ENCODE measurements around the gene PDXDC1. TPM values are rescaled to one million over a fixed set of nuclear protein-coding genes. Genes with fewer than 3 reads are reported as not detected.

PDXDC1 gene
- total RNA-seq, 1 donor from 2014 or later: 123 TPM

DNA sequence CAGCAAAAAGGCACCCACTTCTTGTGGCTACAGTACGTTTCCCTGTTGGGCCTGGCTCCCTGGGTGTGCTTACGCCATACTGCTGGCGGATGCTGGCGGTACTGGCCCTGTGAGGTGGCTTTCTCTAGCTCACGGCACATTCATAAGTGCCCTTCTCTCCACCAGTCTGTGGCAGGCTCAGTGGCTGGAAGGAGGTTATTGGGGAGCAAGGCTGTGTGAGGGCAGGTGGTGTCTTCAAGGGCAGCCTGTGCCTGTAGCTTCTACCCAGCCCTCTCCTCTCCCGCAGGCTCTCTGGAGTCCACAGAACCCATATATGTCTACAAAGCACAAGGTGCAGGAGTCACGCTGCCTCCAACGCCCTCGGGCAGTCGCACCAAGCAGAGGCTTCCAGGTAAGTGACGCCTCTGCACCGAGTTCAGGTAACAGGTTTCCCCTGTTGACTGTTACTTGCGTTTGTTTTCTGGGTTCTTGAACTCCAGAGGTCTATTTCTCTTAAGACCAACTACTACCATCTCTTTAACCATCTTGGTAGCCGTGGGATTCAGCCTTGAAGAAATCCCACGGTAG is 60.4 kb downstream of the PDXDC1 start:
- H3K4me2 ChIP-seq (ENCODE audit: low read length): no peak overlapping the region
- H4K20me1 ChIP-seq (ENCODE audit: insufficient read depth, low read length): peaks cover 38% of the 10 kb centered on the region
- Mint-ChIP-seq H3K36me3 (ENCODE audit: low read depth, unreplicated experiment) (peaks cover 40% of the 10 kb centered on the region), H3K9me3 (ENCODE audit: unreplicated experiment) (no peaks in the 10 kb centered on the region), H3K27me3 (ENCODE audit: low read depth, unreplicated experiment) (no peaks in the 10 kb centered on the region), H3K27ac (ENCODE audit: unreplicated experiment) (no peak overlapping the region), H3K4me3 (ENCODE audit: unreplicated experiment) (no peak overlapping the region), H3K4me1 (ENCODE audit: low read depth, unreplicated experiment) (peaks cover 3% of the 10 kb centered on the region)
- DNase-seq (ENCODE audit: low read depth) (no peak), FAIRE-seq (no peak)
- no peak overlapping the region for H3K27ac ChIP-seq (ENCODE audit: low read depth, low read length)
- TF ChIP-seq EZH2 (IDR thresholded peaks at IDR 0.05; ENCODE audit: insufficient read depth, low read length) (no peak), CTCF (IDR thresholded peaks at IDR 0.05; ENCODE audit: insufficient read depth, low read depth, low read length) (no peak)
- H3K9ac ChIP-seq (ENCODE audit: low read length): no peak overlapping the region
- no peaks in the 10 kb centered on the region for H3K79me2 ChIP-seq (ENCODE audit: insufficient read depth, low read length)
- no peaks in the 10 kb centered on the region for H3K9me3 ChIP-seq (ENCODE audit: insufficient read depth, low read depth, low read length)
- H3K4me1 ChIP-seq (ENCODE audit: insufficient read depth, low read length): peaks cover 5% of the 10 kb centered on the region
- H3K27me3 ChIP-seq (ENCODE audit: insufficient read depth, low read length): no peaks in the 10 kb centered on the region
- no peak overlapping the region for H2AFZ ChIP-seq (ENCODE audit: low read depth, low read length)
- H3K36me3 ChIP-seq (ENCODE audit: insufficient read depth, low read length): peaks cover 72% of the 10 kb centered on the region
- no peak overlapping the region for H3K4me3 ChIP-seq (ENCODE audit: insufficient read depth, low read depth, low read length)

- H3K27ac Mint-ChIP-seq (ENCODE audit: unreplicated experiment): no peak overlapping the region
- H3K4me3 Mint-ChIP-seq (ENCODE audit: unreplicated experiment): no peak overlapping the region
- peaks cover 38% of the 10 kb centered on the region for H3K36me3 Mint-ChIP-seq (ENCODE audit: low read depth, unreplicated experiment)
- Histone ChIP-seq H3K36me3 (ENCODE audit: insufficient read depth, low read length) (peaks cover 68% of the 10 kb centered on the region), H3K4me2 (ENCODE audit: low read length) (no peak overlapping the region), H2AFZ (ENCODE audit: low read depth, low read length) (no peak overlapping the region), H4K20me1 (ENCODE audit: insufficient read depth, low read length) (peaks cover 39% of the 10 kb centered on the region), H3K4me3 (ENCODE audit: insufficient read depth, low read depth, low read length) (no peak overlapping the region), H3K4me1 (ENCODE audit: insufficient read depth, low read length) (peaks cover 5% of the 10 kb centered on the region), H3K79me2 (ENCODE audit: insufficient read depth, low read length) (no peaks in the 10 kb centered on the region), H3K27me3 (ENCODE audit: insufficient read depth, low read length) (no peaks in the 10 kb centered on the region), H3K9ac (ENCODE audit: low read length) (no peak overlapping the region), H3K27ac (ENCODE audit: low read depth, low read length) (no peak overlapping the region), H3K9me3 (ENCODE audit: insufficient read depth, low read depth, low read length) (no peaks in the 10 kb centered on the region)
- TF ChIP-seq EZH2 (IDR thresholded peaks at IDR 0.05; ENCODE audit: insufficient read depth, low read length) (no peak), CTCF (IDR thresholded peaks at IDR 0.05; ENCODE audit: insufficient read depth, low read depth, low read length) (no peak)
- peaks cover 3% of the 10 kb centered on the region for H3K4me1 Mint-ChIP-seq (ENCODE audit: low read depth, unreplicated experiment)
- FAIRE-seq: no peak
- no peak for DNase-seq (ENCODE audit: low read depth)
- H3K9me3 Mint-ChIP-seq (ENCODE audit: unreplicated experiment): no peaks in the 10 kb centered on the region
- no peaks in the 10 kb centered on the region for H3K27me3 Mint-ChIP-seq (ENCODE audit: low read depth, unreplicated experiment)
Measured at GRCh38 chr16:15037003-15037402, 62.2 kb downstream of the PDXDC1 start.

DNA sequence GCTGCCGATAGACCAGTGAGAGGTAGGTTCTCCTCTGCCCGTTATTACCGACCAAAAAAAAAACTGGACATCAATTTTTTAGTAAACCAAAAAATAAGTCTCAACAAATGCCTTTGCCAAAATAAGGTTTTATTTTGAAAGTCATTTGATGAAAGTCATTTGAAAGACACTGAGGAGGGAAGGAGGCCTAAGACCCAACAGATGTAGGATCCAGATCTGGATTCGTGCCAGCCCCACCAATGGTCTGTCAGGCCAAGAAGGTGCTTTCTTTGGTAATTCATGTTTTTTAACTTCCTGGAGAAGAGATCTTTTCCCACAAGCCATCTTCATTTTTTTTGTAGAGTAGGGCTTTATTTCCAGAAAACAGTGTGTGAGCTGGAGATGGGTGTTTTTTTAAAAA is 62.9 kb downstream of the PDXDC1 start:
- FAIRE-seq: no peak
- peaks cover 38% of the 10 kb centered on the region for H4K20me1 ChIP-seq (ENCODE audit: insufficient read depth, low read length)
- Mint-ChIP-seq H3K9me3 (ENCODE audit: unreplicated experiment) (no peaks in the 10 kb centered on the region), H3K27ac (ENCODE audit: unreplicated experiment) (no peak overlapping the region), H3K4me3 (ENCODE audit: unreplicated experiment) (no peak overlapping the region), H3K27me3 (ENCODE audit: low read depth, unreplicated experiment) (no peaks in the 10 kb centered on the region), H3K4me1 (ENCODE audit: low read depth, unreplicated experiment) (peaks cover 3% of the 10 kb centered on the region), H3K36me3 (ENCODE audit: low read depth, unreplicated experiment) (peaks cover 36% of the 10 kb centered on the region)
- no peak overlapping the region for H2AFZ ChIP-seq (ENCODE audit: low read depth, low read length)
- H3K4me2 ChIP-seq (ENCODE audit: low read length): no peak overlapping the region
- no peak for DNase-seq (ENCODE audit: low read depth)
- H3K4me3 ChIP-seq (ENCODE audit: insufficient read depth, low read depth, low read length): no peak overlapping the region
- no peak overlapping the region for H3K27ac ChIP-seq (ENCODE audit: low read depth, low read length)
- H3K4me1 ChIP-seq (ENCODE audit: insufficient read depth, low read length): peaks cover 3% of the 10 kb centered on the region
- TF ChIP-seq CTCF (IDR thresholded peaks at IDR 0.05; ENCODE audit: insufficient read depth, low read depth, low read length) (no peak), EZH2 (IDR thresholded peaks at IDR 0.05; ENCODE audit: insufficient read depth, low read length) (no peak)
- no peaks in the 10 kb centered on the region for H3K9me3 ChIP-seq (ENCODE audit: insufficient read depth, low read depth, low read length)
- H3K9ac ChIP-seq (ENCODE audit: low read length): no peak overlapping the region
- H3K36me3 ChIP-seq (ENCODE audit: insufficient read depth, low read length): peaks cover 66% of the 10 kb centered on the region
- H3K27me3 ChIP-seq (ENCODE audit: insufficient read depth, low read length): no peaks in the 10 kb centered on the region
- H3K79me2 ChIP-seq (ENCODE audit: insufficient read depth, low read length): no peaks in the 10 kb centered on the region

All from astrocyte (in vitro differentiated cells and primary cell).